SU-DHL-6 (cell line): ENCODE results near the gene YJU2.

Experiments used
- H2AFZ ChIP-seq: fragments of 200-600 bp; sonication (generic); 2 replicates; pipeline ENCODE4 v1.6.1; 2014; ENCODE audit warnings: low read depth, mild to moderate bottlenecking, moderate library complexity, mixed read lengths, antibody characterized with exemption, low read length; ENCODE audit not compliant: severe bottlenecking
- H3F3A ChIP-seq: fragments of 200-600 bp; shearing (Covaris generic); 2 replicates; pipeline ENCODE4 v1.6.0; 2016; ENCODE audit warnings: antibody characterized with exemption, mild to moderate bottlenecking; ENCODE audit not compliant: insufficient read depth
- H3K27ac ChIP-seq: fragments of 200-600 bp; sonication (generic); 2 replicates; pipeline ENCODE4 v1.5.1; 2016; ENCODE audit warnings: low read depth, mild to moderate bottlenecking, low read length, moderate library complexity, mixed read lengths
- H3K27me3 ChIP-seq: fragments of 200-600 bp; sonication (generic), shearing (Covaris generic); 2 replicates; pipeline ENCODE4 v1.6.0; 2014; ENCODE audit warnings: mild to moderate bottlenecking, low read length
- H3K36me3 ChIP-seq: fragments of 200-600 bp; sonication (generic); 2 replicates; pipeline ENCODE4 v1.6.1; 2014; ENCODE audit warnings: mild to moderate bottlenecking, low read length, mixed read lengths
- H3K4me2 ChIP-seq: fragments of 300-600, 200-600 bp; shearing (Covaris generic), sonication (generic); 2 replicates; pipeline ENCODE4 v1.6.0; 2014; ENCODE audit warnings: low read length, low read depth, mild to moderate bottlenecking; ENCODE audit not compliant: poor library complexity, severe bottlenecking
- H3K4me3 ChIP-seq: fragments of 200-600 bp; sonication (generic); 2 replicates; pipeline ENCODE4 v1.5.1; 2014; ENCODE audit warnings: antibody characterized with exemption, low read length, mild to moderate bottlenecking, mixed read lengths; ENCODE audit not compliant: insufficient read depth, poor library complexity, severe bottlenecking
- H3K79me2 ChIP-seq: fragments of 200-600 bp; sonication (generic); 2 replicates; pipeline ENCODE4 v1.6.1; 2014; ENCODE audit warnings: mild to moderate bottlenecking, low read length, moderate library complexity; ENCODE audit not compliant: insufficient read depth
- H3K9ac ChIP-seq: fragments of 200-600 bp; sonication (generic); 2 replicates; pipeline ENCODE4 v1.7.0; 2014; ENCODE audit warnings: mild to moderate bottlenecking, low read length
- H3K9me2 ChIP-seq: fragments of 200-600 bp; sonication (generic); replicated peaks from 2 replicates; pipeline ENCODE4 v1.6.1; 2014; ENCODE audit warnings: low read length; ENCODE audit not compliant: insufficient read depth
- H3K9me3 ChIP-seq: fragments of 200-600 bp; sonication (generic); 2 replicates; pipeline ENCODE4 v1.6.1; 2014; ENCODE audit warnings: low read length, mixed read lengths; ENCODE audit not compliant: insufficient read depth
- H4K20me1 ChIP-seq: fragments of 200-600 bp; sonication (generic); 2 replicates; pipeline ENCODE4 v1.6.1; 2014; ENCODE audit warnings: low read depth, mild to moderate bottlenecking, antibody characterized with exemption, low read length, moderate library complexity, mixed read lengths
- CTCF ChIP-seq: fragments of 200-600 bp; sonication (generic); IDR thresholded peaks from one replicate; pipeline ENCODE4 v1.5.1; 2017; ENCODE audit warnings: antibody characterized with exemption, mild to moderate bottlenecking, low read length, moderate library complexity; ENCODE audit not compliant: insufficient read depth, poor library complexity, severe bottlenecking
- EZH2phosphoT487 ChIP-seq: fragments of 200-600 bp; sonication (generic), shearing (Covaris generic); conservative IDR thresholded peaks from 2 replicates; pipeline ENCODE4 v1.6.1; 2018; ENCODE audit warnings: mild to moderate bottlenecking, antibody characterized with exemption, low read length, moderate library complexity, mixed read lengths

The YJU2 gene

DNA sequence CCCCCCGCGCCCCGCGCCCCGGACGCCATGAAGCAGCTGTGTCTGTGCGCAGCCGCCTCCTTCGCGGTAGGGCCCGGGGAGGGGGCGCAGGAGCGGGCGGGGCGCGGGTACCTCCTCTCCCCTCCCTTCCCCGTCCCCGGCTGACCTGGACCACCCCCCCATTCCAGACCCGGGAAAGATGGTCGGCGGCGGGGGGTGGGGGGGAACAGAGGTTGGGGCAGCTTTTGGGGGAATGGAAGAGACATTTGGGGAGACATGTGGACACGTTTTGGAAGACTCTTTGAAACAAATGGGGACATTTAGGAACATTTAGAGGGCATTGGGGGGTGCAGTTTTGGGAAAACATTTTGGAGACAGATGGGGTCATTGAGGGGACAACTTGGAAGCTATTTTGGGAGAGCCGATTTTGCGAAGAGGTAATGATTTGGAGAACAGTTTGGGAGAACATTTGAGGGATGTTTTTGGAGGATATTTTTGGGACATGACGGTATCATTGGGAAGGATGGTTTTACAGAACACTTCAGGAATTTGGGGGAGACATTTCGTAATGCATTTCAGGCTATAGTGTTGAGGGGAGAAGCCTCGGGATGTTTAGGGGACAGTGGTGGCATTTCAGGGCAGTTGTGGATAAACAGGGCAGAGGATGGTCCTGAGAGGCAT, 48.3 kb upstream of the YJU2 start:
- no peak overlapping the region for H3K4me3 ChIP-seq
- H3K9me2 ChIP-seq, result no peaks in the 10 kb centered on the region
- peaks cover 5% of the 10 kb centered on the region; the same call in 1 of the 2 replicates for H3K9me3 ChIP-seq
- H3K9ac ChIP-seq, result no peak overlapping the region
- H3K36me3 ChIP-seq, result no peaks in the 10 kb centered on the region
- H3K27ac ChIP-seq, result no peak overlapping the region
- 0 out of 2 replicates have a peak, but pooled peaks cover 3% of the 10 kb centered on the region for H4K20me1 ChIP-seq
- TF ChIP-seq CTCF (no peak), EZH2phosphoT487 (no peak)
- no peak overlapping the region for H2AFZ ChIP-seq
- no peaks in the 10 kb centered on the region for H3K27me3 ChIP-seq
- no peaks in the 10 kb centered on the region for H3K79me2 ChIP-seq
- no peaks in the 10 kb centered on the region for H3F3A ChIP-seq
- H3K4me2 ChIP-seq, result no peak overlapping the region

- no peaks in the 10 kb centered on the region for H3K9me2 ChIP-seq
- TF ChIP-seq EZH2phosphoT487 (no peak), CTCF (no peak)
- no peaks in the 10 kb centered on the region for H3K79me2 ChIP-seq
- no peak overlapping the region for H2AFZ ChIP-seq
- H3K4me2 ChIP-seq, result no peak overlapping the region
- H3K9me3 ChIP-seq, result peaks cover 5% of the 10 kb centered on the region; the same call in 1 of the 2 replicates
- H3K27ac ChIP-seq, result no peak overlapping the region
- no peaks in the 10 kb centered on the region for H3K36me3 ChIP-seq
- no peaks in the 10 kb centered on the region for H3K27me3 ChIP-seq
- H3K4me3 ChIP-seq, result no peak overlapping the region
- H4K20me1 ChIP-seq, result 0 out of 2 replicates have a peak, but pooled peaks cover 3% of the 10 kb centered on the region
- no peak overlapping the region for H3K9ac ChIP-seq
- H3F3A ChIP-seq, result no peaks in the 10 kb centered on the region
These were observed 47.1 kb upstream of the YJU2 start for GRCh38 chr19:4199699-4200293.

- TF ChIP-seq CTCF (no peak), EZH2phosphoT487 (no peak)
- peaks cover 5% of the 10 kb centered on the region; the same call in 1 of the 2 replicates for H3K9me3 ChIP-seq
- H4K20me1 ChIP-seq, result 0 out of 2 replicates have a peak, but pooled peaks cover 3% of the 10 kb centered on the region
- H3K4me2 ChIP-seq, result no peak overlapping the region
- H2AFZ ChIP-seq, result no peak overlapping the region
- H3K9ac ChIP-seq, result no peak overlapping the region
- no peaks in the 10 kb centered on the region for H3K9me2 ChIP-seq
- H3K4me3 ChIP-seq, result no peak overlapping the region
- H3K79me2 ChIP-seq, result no peaks in the 10 kb centered on the region
- H3K27me3 ChIP-seq, result no peaks in the 10 kb centered on the region
- H3F3A ChIP-seq, result no peaks in the 10 kb centered on the region
- no peak overlapping the region for H3K27ac ChIP-seq
- no peaks in the 10 kb centered on the region for H3K36me3 ChIP-seq
These were observed 45.8 kb upstream of the YJU2 start for GRCh38 chr19:4200940-4201542.
